Measurements from ENCODE around the gene JSRP1. TPM values are rescaled to one million over a fixed set of nuclear protein-coding genes. Genes with fewer than 3 reads are reported as not detected.

The JSRP1 gene
- total RNA-seq, 2 experiments from 2014 or later: 1.5 to 15.9 TPM

DNA sequence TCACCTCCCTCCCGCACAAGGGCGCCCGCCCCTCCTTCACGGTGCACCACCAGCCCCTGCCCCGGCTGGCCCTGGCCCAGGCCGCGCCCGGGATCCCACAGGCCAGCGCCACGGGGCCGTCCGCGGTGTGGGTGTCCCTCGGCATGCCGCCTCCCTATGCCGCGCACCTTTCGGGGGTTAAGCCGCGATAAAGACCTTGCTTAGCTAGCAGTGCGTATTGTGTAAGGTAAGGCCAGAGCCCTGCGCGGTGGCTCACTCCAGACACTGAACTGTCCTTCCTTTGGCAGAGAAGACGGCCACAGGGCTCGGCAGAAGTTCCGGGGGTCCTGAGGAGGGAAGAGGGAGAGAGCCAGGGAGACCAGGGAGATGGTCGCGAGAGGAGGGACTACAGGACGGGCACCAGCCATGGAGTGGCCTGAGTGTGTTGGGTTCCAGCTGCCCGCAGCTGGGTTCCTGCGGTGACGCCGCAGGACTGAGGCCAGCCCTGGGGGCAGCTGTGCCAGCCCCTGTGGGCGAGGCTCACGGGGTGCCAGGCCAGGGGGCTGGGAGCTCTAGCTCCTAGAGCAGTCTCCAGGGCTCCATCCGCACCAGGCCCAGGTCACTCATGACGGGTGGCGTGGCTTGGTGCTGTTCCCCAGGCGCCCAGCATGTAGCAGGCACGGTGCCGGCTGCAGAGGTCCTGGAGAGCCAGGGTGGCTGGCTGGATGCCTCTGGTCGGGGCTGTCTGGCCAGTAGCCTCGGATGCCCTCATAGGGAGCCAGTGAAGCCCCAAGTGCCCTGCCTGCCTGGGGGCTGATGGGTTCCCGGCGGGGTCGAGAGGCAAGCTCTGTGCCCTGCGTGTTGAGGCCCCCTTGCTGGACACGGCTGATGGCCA lies 27.8 kb downstream of the JSRP1 start:
- intact Hi-C loops (cut with micrococcal nuclease; ENCODE audit: unreplicated experiment): no loop called here
- H3K27ac ChIP-seq (ENCODE audit: low read depth, low read length, poor library complexity, severe bottlenecking): peak overlapping the region; percentile 94
- peak overlapping the region; percentile 69 for H3K4me2 ChIP-seq (ENCODE audit: low read length)
- H4K20me1 ChIP-seq (ENCODE audit: insufficient read depth, low read length): no peaks in the 10 kb centered on the region
- H2AFZ ChIP-seq (ENCODE audit: low read length): no peak overlapping the region
- no peak for DNase-seq (ENCODE audit: low spot score)
- ChIA-PET POLR2A (interaction anchor here (0.6 kb wide), 2 partner anchors 26 to 90 kb away, joined by 3 to 9 read pairs; no protein-coding TSS in a partner anchor), CTCF (ENCODE audit: unreplicated experiment) (interaction anchor here (0.6 kb wide), 1 partner anchor 67 kb away, joined by 17 read pairs; no protein-coding TSS in a partner anchor)
- TF ChIP-seq EZH2phosphoT487 (IDR thresholded peaks at IDR 0.05; ENCODE audit: borderline replicate concordance, low read depth, low read length): no peak
- no peak for TF ChIP-seq CTCF (conservative IDR thresholded peaks at IDR 0.05; ENCODE audit: low read length)
- peaks cover 10% of the 10 kb centered on the region; the same call in 1 of the 2 replicates for H3K79me2 ChIP-seq (ENCODE audit: insufficient read depth, low read depth, low read length)
- no peaks in the 10 kb centered on the region for H3K9me2 ChIP-seq (ENCODE audit: insufficient read depth, low read length)
- H3K4me3 ChIP-seq (ENCODE audit: low read depth, low read length, poor library complexity, severe bottlenecking): peak overlapping the region; percentile 57
- no peaks in the 10 kb centered on the region for H3K9me3 ChIP-seq (ENCODE audit: low read length)
- H3K4me1 ChIP-seq (ENCODE audit: insufficient read depth, low read length, poor library complexity, severe bottlenecking): peaks cover 67% of the 10 kb centered on the region
- no TSS peak for BruUV-seq (replicated peaks)
- H3K36me3 ChIP-seq (ENCODE audit: insufficient read depth, low read length): peaks cover 83% of the 10 kb centered on the region

- Histone ChIP-seq H3K79me2 (ENCODE audit: insufficient read depth, low read depth, low read length) (peaks cover 10% of the 10 kb centered on the region; the same call in 1 of the 2 replicates), H2AFZ (ENCODE audit: low read length) (no peak overlapping the region), H3K4me2 (ENCODE audit: low read length) (peak overlapping the region; percentile 74), H3K4me3 (ENCODE audit: low read depth, low read length, poor library complexity, severe bottlenecking) (peak overlapping the region; percentile 57), H3K36me3 (ENCODE audit: insufficient read depth, low read length) (peaks cover 78% of the 10 kb centered on the region), H3K4me1 (ENCODE audit: insufficient read depth, low read length, poor library complexity, severe bottlenecking) (peaks cover 67% of the 10 kb centered on the region), H3K27ac (ENCODE audit: low read depth, low read length, poor library complexity, severe bottlenecking) (peak overlapping the region; percentile 94), H3K9me3 (ENCODE audit: low read length) (no peaks in the 10 kb centered on the region), H3K9me2 (ENCODE audit: insufficient read depth, low read length) (no peaks in the 10 kb centered on the region), H4K20me1 (ENCODE audit: insufficient read depth, low read length) (no peaks in the 10 kb centered on the region)
- TF ChIP-seq EZH2phosphoT487 (IDR thresholded peaks at IDR 0.05; ENCODE audit: borderline replicate concordance, low read depth, low read length) (no peak), CTCF (conservative IDR thresholded peaks at IDR 0.05; ENCODE audit: low read length) (peak; percentile 49; the same call in 1 of the 2 replicates)
- intact Hi-C loops (cut with micrococcal nuclease; ENCODE audit: unreplicated experiment): loop anchor here (2.0 kb wide), 1 partner anchor 71 kb away; no protein-coding TSS in a partner anchor
- ChIA-PET CTCF (ENCODE audit: unreplicated experiment) (interaction anchor here (0.6 kb wide), 1 partner anchor 68 kb away, joined by 17 read pairs; no protein-coding TSS in a partner anchor), POLR2A (interaction anchor here (0.6 kb wide), 3 partner anchors 25 to 157 kb away, joined by 3 to 9 read pairs (median 3); no protein-coding TSS in a partner anchor)
- peak; percentile 99 for DNase-seq (ENCODE audit: low spot score)
- no TSS peak for BruUV-seq (replicated peaks)
These were observed 28.6 kb downstream of the JSRP1 start for GRCh38 chr19:2227415-2228156.
